Measurements from ENCODE around the gene UBE2B. TPM values are rescaled to one million over a fixed set of nuclear protein-coding genes. Genes with fewer than 3 reads are reported as not detected.

UBE2B gene
- total and polyA plus RNA-seq, 4 donors = 20.1 to 91.6 (median 31.0) TPM

DNA sequence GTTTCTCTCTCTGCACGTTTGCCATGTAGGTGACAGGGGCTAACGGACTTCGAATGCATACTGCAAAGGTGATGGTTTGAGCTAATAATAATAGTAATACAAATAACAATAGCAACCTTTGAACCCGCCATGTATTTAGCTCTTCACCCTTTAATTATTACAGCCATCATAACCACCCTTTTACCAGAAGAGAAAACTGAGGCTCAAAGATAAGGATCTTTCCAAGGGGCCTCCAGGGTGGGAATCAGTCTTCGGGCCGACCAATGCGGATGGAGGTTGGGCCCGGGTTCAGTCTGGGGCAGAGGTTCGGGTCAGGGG is 39.8 kb downstream of the UBE2B start (continued):
- TF ChIP-seq CTCF (IDR thresholded peaks at IDR 0.05; ENCODE audit: low read depth, low read length, missing input control) = no peak

- Histone ChIP-seq H3K9ac (ENCODE audit: low read depth in 1 of 2, low read length in 2 of 2) (peak within 1 kb of the TSS; percentile 64 to 84), H3K27ac (ENCODE audit: low read depth in 1 of 2, low read length in 2 of 2) (peak within 1 kb of the TSS; percentile 49 to 87), H3K27me3 (ENCODE audit: control insufficient read depth in 4 of 4, insufficient read depth in 4 of 4, low read length in 3 of 4) (no peaks in the 10 kb centered on the region), H3K36me3 (ENCODE audit: control insufficient read depth in 4 of 4, insufficient read depth in 3 of 4, low read depth in 1 of 4, low read length in 3 of 4) (peaks cover 0 to under 1% (median 0%) of the 10 kb centered on the region in 4 donors), H3K9me3 (ENCODE audit: control insufficient read depth in 4 of 4, low read length in 3 of 4) (no peaks in the 10 kb centered on the region), H3K4me1 (ENCODE audit: control insufficient read depth in 4 of 4, insufficient read depth in 4 of 4, low read length in 3 of 4) (peaks cover 5 to 54% (median 35%) of the 10 kb centered on the region in 4 donors), H3K4me3 (ENCODE audit: low read depth in 1 of 3, low read length in 3 of 3) (peak within 1 kb of the TSS; percentile 79 to 95 (median 87))
- DNase-seq (ENCODE audit: low spot score) = peak; percentile 88
- WGBS = under 1% methylated on average over 61 of the region's 61 CpGs
- TF ChIP-seq HNF4A (conservative IDR thresholded peaks at IDR 0.05) = no peak
- TF ChIP-seq REST (IDR thresholded peaks at IDR 0.05) = peak; percentile 53
- TF ChIP-seq ATF3 (IDR thresholded peaks at IDR 0.05) = no peak
- peak; percentile 78 to 85 for TF ChIP-seq RAD21 (IDR thresholded peaks at IDR 0.05)
- peak; percentile 70 for TF ChIP-seq YY1 (IDR thresholded peaks at IDR 0.05)
- TF ChIP-seq, protein P1, sequence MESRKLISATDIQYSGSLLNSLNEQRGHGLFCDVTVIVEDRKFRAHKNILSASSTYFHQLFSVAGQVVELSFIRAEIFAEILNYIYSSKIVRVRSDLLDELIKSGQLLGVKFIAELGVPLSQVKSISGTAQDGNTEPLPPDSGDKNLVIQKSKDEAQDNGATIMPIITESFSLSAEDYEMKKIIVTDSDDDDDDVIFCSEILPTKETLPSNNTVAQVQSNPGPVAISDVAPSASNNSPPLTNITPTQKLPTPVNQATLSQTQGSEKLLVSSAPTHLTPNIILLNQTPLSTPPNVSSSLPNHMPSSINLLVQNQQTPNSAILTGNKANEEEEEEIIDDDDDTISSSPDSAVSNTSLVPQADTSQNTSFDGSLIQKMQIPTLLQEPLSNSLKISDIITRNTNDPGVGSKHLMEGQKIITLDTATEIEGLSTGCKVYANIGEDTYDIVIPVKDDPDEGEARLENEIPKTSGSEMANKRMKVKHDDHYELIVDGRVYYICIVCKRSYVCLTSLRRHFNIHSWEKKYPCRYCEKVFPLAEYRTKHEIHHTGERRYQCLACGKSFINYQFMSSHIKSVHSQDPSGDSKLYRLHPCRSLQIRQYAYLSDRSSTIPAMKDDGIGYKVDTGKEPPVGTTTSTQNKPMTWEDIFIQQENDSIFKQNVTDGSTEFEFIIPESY (IDR thresholded peaks at IDR 0.05) = no peak
- TF ChIP-seq JUND (IDR thresholded peaks at IDR 0.05) = no peak
- peak in 1 of 2 donors; percentile 79 for TF ChIP-seq GABPA (IDR thresholded peaks at IDR 0.05 in 1 of 2, conservative IDR thresholded peaks at IDR 0.05 in 1 of 2)
- peak; percentile 10 for TF ChIP-seq FOXA1 (IDR thresholded peaks at IDR 0.05)
- TF ChIP-seq TAF1 (conservative IDR thresholded peaks at IDR 0.05) = peak; percentile 41
- TF ChIP-seq CTCF (IDR thresholded peaks at IDR 0.05; ENCODE audit: low read depth, low read length, missing input control) = peak; percentile 70
- TF ChIP-seq, protein P2, sequence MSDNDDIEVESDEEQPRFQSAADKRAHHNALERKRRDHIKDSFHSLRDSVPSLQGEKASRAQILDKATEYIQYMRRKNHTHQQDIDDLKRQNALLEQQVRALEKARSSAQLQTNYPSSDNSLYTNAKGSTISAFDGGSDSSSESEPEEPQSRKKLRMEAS (IDR thresholded peaks at IDR 0.05) = peak; percentile 33
These were observed 40.3 kb downstream of the UBE2B start, which contains the start of gene CDKN2AIPNL for GRCh38 chr5:134411546-134412266. TSS of gene CDKN2AIPNL (minus strand) at chr5:134411881. CDS start at chr5:134411854, 27 bp downstream.
